Gastroesophageal sphincter (tissue), 4 donors: ENCODE results near the gene PRR36. TPM values are rescaled to one million over a fixed set of nuclear protein-coding genes. Genes with fewer than 3 reads are reported as not detected.
A peak's percentile ranks its signal among the peaks of the same experiment; 100 is the strongest.

Experiments
- ATAC-seq: fragments of 150-250 bp; one replicate; pipeline ENCODE4 v1.9.1; 2016; ENCODE audit warnings: mild to moderate bottlenecking, moderate library complexity
- H3K27ac ChIP-seq, 4 donors: fragments of 200-600 bp; sonication (generic) in 3 of 4; 1 replicate in 3 of 4; 2 replicates in 1 of 4; pipeline ENCODE4 v1.5.1; 2016 to 2019
- H3K27me3 ChIP-seq: fragments of 200-600 bp; sonication (generic); one replicate; pipeline ENCODE4 v1.5.1; 2019
- H3K36me3 ChIP-seq, 2 donors: fragments of 200-600 bp; sonication (generic); one replicate each; pipeline ENCODE4 v1.5.1; 2019; ENCODE audit warnings: control low read depth in 1 of 2
- H3K4me1 ChIP-seq, 3 donors: fragments of 200-600 bp; sonication (generic); 1 replicate in 2 of 3; 2 replicates in 1 of 3; pipeline ENCODE4 v1.5.1; 2016 to 2019; ENCODE audit warnings: control low read depth in 2 of 3
- H3K4me3 ChIP-seq, 2 donors: fragments of 200-600 bp; sonication (generic); one replicate each; pipeline ENCODE4 v1.5.1; 2019; ENCODE audit warnings: mild to moderate bottlenecking in 1 of 2, moderate library complexity in 1 of 2
- H3K9me3 ChIP-seq, 3 donors: fragments of 200-600 bp; sonication (generic); one replicate each; pipeline ENCODE4 v1.5.1; 2017 to 2019; ENCODE audit warnings: control low read depth in 2 of 3
- EP300 ChIP-seq: sonication (generic); formaldehyde crosslinking; IDR thresholded peaks from one replicate; pipeline ENCODE4 v1.6.1; 2017; ENCODE audit warnings: antibody characterized with exemption, mild to moderate bottlenecking
- POLR2A ChIP-seq, 2 donors: fragments of 450-650 bp; IDR thresholded peaks; one replicate each; pipeline ENCODE4 v1.6.1; 2017; ENCODE audit warnings: antibody characterized with exemption in 2 of 2, mild to moderate bottlenecking in 2 of 2, moderate library complexity in 1 of 2
- POLR2AphosphoS5 ChIP-seq: sonication (generic); formaldehyde crosslinking; IDR thresholded peaks from one replicate; pipeline ENCODE4 v1.6.1; 2017; ENCODE audit warnings: antibody characterized with exemption
- WGBS, 2 donors: methylation state at CpG; one replicate each; pipeline ENCODE4 v1.1.5; 2018; ENCODE audit warnings: low coverage in 1 of 2; 5-methylcytosine and 5-hydroxymethylcytosine counted together
- total RNA-seq, 4 donors: library from RNA; depleted of rRNA; stranded (reverse); fragments of >200 nt; gene quantifications; one replicate each; pipeline ENCODE4 v1.1.0, GENCODE V29; 2016
- TF ChIP-seq, protein P1 (sequence below), 4 experiments: fragments of 200-600 bp in 2 of 4; fragments of 450-650 bp in 2 of 4; sonication (generic) in 1 of 4; IDR thresholded peaks; one replicate each; pipeline ENCODE4 v1.5.1; 2017 to 2019; ENCODE audit warnings: antibody characterized with exemption in 4 of 4, mild to moderate bottlenecking in 2 of 4, moderate library complexity in 2 of 4

Gene PRR36
- total RNA-seq, 4 donors from 2014 or later = not detected

DNA sequence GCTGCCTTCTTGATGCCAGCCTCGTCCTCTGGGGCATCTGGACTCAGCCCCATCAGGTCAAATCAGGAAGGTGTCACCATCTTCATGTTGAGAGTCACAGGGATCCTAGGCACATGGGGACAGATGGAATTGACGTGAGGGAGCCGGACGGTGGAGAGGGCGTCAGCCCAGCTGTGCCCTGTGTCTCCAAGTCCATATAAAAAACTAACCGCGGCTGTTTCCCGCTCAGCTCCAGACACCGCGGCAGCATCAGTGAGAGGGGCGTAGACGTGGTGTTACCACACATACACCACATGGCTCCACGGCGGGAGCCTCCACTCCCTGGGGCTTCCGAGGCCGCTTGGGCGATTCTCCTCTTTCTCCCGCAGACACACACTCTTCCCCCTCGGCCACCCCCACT, 5.6 kb upstream of the PRR36 start:
- no peaks in the 10 kb centered on the region for H3K36me3 ChIP-seq
- ATAC-seq = no peak
- no peak overlapping the region for H3K27ac ChIP-seq
- H3K4me1 ChIP-seq = peaks cover 0 to under 1% (median 0%) of the 10 kb centered on the region in 3 donors
- H3K9me3 ChIP-seq = no peaks in the 10 kb centered on the region
- TF ChIP-seq EP300 (no peak), POLR2A (IDR thresholded peaks at IDR 0.05) (no peak), POLR2AphosphoS5 (no peak)
- TF ChIP-seq, protein P1, sequence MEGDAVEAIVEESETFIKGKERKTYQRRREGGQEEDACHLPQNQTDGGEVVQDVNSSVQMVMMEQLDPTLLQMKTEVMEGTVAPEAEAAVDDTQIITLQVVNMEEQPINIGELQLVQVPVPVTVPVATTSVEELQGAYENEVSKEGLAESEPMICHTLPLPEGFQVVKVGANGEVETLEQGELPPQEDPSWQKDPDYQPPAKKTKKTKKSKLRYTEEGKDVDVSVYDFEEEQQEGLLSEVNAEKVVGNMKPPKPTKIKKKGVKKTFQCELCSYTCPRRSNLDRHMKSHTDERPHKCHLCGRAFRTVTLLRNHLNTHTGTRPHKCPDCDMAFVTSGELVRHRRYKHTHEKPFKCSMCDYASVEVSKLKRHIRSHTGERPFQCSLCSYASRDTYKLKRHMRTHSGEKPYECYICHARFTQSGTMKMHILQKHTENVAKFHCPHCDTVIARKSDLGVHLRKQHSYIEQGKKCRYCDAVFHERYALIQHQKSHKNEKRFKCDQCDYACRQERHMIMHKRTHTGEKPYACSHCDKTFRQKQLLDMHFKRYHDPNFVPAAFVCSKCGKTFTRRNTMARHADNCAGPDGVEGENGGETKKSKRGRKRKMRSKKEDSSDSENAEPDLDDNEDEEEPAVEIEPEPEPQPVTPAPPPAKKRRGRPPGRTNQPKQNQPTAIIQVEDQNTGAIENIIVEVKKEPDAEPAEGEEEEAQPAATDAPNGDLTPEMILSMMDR (IDR thresholded peaks at IDR 0.05) = no peak
- H3K27me3 ChIP-seq = peaks cover 48% of the 10 kb centered on the region
- 88 to 90% methylated on average over 4 to 15 of the region's 19 CpGs for WGBS, 2 donors
- no peak overlapping the region for H3K4me3 ChIP-seq

DNA sequence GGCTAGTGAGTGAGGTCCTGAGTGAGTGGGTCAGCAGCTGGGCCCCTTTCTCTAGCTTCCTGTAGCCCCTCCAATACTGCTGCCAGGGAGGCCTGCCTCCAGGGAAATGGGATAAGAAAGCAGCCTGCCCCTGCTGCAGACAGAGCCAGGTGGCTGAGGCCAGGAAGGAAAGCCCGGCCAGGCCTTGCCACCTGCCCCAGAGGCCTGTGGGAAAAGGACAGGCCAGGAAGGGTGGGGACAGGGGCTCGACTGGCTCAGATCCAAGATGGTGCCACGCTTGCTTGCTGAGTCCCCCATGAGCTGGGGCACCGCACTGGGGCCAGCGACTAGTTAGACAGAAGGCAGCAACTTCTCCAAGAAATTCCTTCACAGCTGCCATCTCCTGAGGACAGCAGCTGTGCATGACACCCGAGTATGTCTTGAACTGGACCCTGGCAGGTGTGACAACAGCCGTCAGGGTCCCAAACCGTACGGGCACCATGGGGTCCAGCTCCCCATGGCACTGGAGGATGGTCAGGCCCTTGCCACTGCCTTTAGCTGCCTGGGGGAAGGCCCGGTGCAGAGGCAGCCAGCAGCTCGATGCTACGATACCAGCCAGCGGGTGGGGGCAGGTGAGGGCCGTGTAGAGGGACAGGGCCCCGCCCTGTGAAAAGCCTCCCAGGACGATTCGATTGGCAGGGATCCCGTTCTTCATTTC, 5.1 kb upstream of the PRR36 start:
- Histone ChIP-seq H3K27me3 (peaks cover 54% of the 10 kb centered on the region), H3K36me3 (no peaks in the 10 kb centered on the region), H3K9me3 (no peaks in the 10 kb centered on the region), H3K4me1 (peaks cover 0 to 6% (median 3%) of the 10 kb centered on the region in 3 donors), H3K27ac (no peak overlapping the region), H3K4me3 (no peak overlapping the region)
- TF ChIP-seq, protein P1 (IDR thresholded peaks at IDR 0.05) = no peak
- TF ChIP-seq EP300 = no peak
- no peak for TF ChIP-seq POLR2A (IDR thresholded peaks at IDR 0.05)
- no peak for TF ChIP-seq POLR2AphosphoS5
- 55% methylated on average over 9 of the region's 18 CpGs; no CpG with 5 or more reads in 1 of the 2 donors for WGBS, 2 donors
- ATAC-seq = no peak

DNA sequence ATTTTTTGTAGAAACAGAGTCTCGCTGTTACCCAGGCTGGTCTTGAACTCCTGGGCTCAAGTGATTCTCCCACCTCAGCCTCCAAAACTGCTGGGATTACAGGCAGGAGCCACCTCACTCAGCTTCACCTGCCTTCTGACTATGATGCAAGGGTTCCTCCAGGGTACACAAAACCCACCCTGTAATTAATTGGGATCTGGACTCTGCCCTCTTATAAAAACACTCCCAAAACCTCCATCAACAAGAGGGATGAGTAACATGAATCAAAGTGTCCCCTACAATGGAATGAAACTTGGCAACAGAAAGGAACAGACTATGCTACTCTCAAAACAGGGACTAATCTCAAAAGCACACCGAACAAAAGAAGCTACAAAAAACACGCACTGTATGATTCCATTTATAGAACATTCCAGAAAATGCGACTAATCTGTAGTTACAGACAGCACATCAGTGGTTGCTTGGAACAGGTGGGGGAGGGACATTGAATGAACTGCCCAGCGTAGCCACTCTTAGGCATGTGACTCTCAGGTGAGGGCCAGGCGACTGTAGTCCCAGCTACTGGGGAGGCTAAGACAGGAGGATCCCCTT, 3.2 kb upstream of the PRR36 start:
- Histone ChIP-seq H3K4me3 (no peak overlapping the region), H3K27me3 (peaks cover 73% of the 10 kb centered on the region), H3K9me3 (no peaks in the 10 kb centered on the region), H3K4me1 (peaks cover 0 to 24% (median 14%) of the 10 kb centered on the region in 3 donors), H3K27ac (no peak overlapping the region), H3K36me3 (no peaks in the 10 kb centered on the region)
- ATAC-seq = no peak
- TF ChIP-seq EP300 (no peak), POLR2AphosphoS5 (no peak)
- 64 to 88% methylated on average over 5 to 6 of the region's 6 CpGs for WGBS, 2 donors

DNA sequence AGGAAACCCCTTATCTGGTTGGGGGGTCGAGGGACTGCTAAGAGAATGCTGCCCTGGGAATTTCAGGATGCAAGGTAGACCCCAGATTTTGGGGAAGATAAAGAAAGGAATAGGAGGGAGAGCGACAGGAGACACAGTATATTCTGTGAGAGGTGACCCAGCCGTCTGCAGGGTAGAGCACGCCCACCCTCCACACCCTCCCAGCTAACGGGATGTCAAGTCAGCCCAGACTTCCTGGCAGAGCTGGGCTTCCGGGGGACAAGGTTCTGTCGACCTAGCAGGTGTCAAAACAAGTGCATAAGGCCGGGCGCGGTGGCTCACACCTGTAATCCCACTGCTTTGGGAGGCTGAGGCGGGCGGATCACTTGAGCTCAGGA, 695 bp upstream of the PRR36 start:
- H3K27ac ChIP-seq = no peak overlapping the region
- H3K4me3 ChIP-seq = no peak overlapping the region
- H3K9me3 ChIP-seq = no peaks in the 10 kb centered on the region
- no peak for ATAC-seq
- WGBS, 2 donors = 20 to 23% methylated on average over 2 to 8 of the region's 12 CpGs
- H3K36me3 ChIP-seq = no peaks in the 10 kb centered on the region
- TF ChIP-seq EP300 (no peak), POLR2AphosphoS5 (no peak), POLR2A (IDR thresholded peaks at IDR 0.05) (no peak)
- TF ChIP-seq, protein P1 (IDR thresholded peaks at IDR 0.05) = no peak
- H3K4me1 ChIP-seq = peaks cover 0 to 47% (median 18%) of the 10 kb centered on the region in 3 donors
- peaks cover 67% of the 10 kb centered on the region for H3K27me3 ChIP-seq

DNA sequence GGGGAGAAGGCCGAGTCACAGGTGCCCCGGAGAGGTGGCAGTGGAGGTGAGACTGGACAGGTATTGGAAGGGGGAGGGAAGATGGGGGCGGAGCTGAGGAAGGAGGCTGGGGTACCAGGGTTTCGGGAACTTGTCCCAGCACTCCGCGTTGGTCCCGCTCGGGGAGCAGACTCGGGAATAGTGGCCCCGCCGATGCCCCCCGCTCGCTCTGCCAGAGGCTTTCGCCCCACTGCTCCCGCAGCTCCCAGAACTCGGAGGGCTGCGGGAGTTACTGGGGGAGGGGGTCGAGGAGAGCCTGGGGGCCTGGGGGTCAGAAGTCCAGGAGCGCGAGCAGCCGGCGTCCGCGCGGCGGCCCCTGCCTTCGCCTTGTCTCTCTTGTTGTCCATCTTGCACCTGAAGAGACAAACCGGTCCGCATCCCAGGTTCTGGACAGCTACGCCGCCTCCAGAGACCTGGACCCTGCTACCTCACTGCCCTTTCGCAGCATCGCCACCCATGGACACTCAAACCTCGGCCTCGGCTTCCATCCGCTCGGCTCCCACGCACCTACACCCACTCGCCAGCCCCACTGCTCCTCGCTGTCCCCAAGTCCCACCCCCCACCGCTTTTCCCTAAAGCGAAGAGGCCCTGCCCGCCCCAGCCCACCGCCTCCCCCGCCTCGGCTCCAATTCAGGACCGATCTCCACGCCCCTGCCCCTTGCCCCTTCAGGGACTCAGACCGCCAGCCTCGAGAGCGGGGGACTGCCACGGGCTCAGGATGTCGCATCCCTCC, 700 bp downstream of the PRR36 start:
- Histone ChIP-seq H3K9me3 (no peaks in the 10 kb centered on the region), H3K36me3 (no peaks in the 10 kb centered on the region), H3K27ac (no peak overlapping the region), H3K4me3 (peak overlapping the region in 1 of 2 donors; percentile 43), H3K27me3 (peaks cover 59% of the 10 kb centered on the region), H3K4me1 (peaks cover 0 to 60% (median 22%) of the 10 kb centered on the region in 3 donors)
- ATAC-seq = no peak
- 22% methylated on average over 11 of the region's 53 CpGs; no CpG with 5 or more reads in 1 of the 2 donors for WGBS, 2 donors
- TF ChIP-seq, protein P1 (IDR thresholded peaks at IDR 0.05) = no peak
- TF ChIP-seq POLR2AphosphoS5 = no peak
